Hematopoietic multipotent progenitor cell (in vitro differentiated cells): ENCODE results near the gene URM1. TPM values are rescaled to one million over a fixed set of nuclear protein-coding genes. Genes with fewer than 3 reads are reported as not detected.
"Not testable (repeated sequence)": the region's sequence is repeated elsewhere in the genome, so short reads cannot be mapped to it uniquely, and the experiment has no call there.

ENCODE experiments used
- DNase-seq, 3 donors: peaks; one replicate each; pipeline ENCODE4 v3.0.0-alpha.2; 2011 to 2015; ENCODE audit warnings: low read depth in 2 of 3, low spot score in 2 of 3
- total RNA-seq: library from RNA; depleted of rRNA; stranded (reverse); fragments of >200 nt; gene quantifications from one replicate; pipeline ENCODE4 v1.2.3, GENCODE V29; 2012

The URM1 gene
- total RNA-seq, 1 donor = 28.5 TPM

GRCh38 chr9:128405077-128405779, 34.1 kb downstream of the URM1 start:
- no peak for DNase-seq

- DNase-seq = no peak
Observed at GRCh38 chr9:128405780-128406171, 34.6 kb downstream of the URM1 start.

GRCh38 chr9:128406848-128407391, 35.7 kb downstream of the URM1 start:
- no peak for DNase-seq

GRCh38 chr9:128408963-128409431, 37.8 kb downstream of the URM1 start:
- DNase-seq = no peak

- no peak for DNase-seq
Observed at GRCh38 chr9:128409450-128409849, 38.3 kb downstream of the URM1 start.

GRCh38 chr9:128409978-128410377, 38.8 kb downstream of the URM1 start:
- no peak for DNase-seq

- no peak for DNase-seq
Observed at GRCh38 chr9:128411364-128412119, 40.4 kb downstream of the URM1 start.

- peak in 2 of 3 donors; percentile 55 to 80 for DNase-seq
Observed at GRCh38 chr9:128412120-128412790, 41.1 kb downstream of the URM1 start.

- DNase-seq = not testable (repeated sequence)
Observed at GRCh38 chr9:128413728-128414127, 42.6 kb downstream of the URM1 start.

- DNase-seq = no peak
Observed at GRCh38 chr9:128414461-128414860, 43.3 kb downstream of the URM1 start.

GRCh38 chr9:128415281-128415680, 44.1 kb downstream of the URM1 start:
- DNase-seq = no peak

- no peak for DNase-seq
Observed at GRCh38 chr9:128416014-128416413, 44.8 kb downstream of the URM1 start.

GRCh38 chr9:128416432-128417019, 45.4 kb downstream of the URM1 start:
- DNase-seq = no peak

GRCh38 chr9:128419061-128419925, 48.1 kb downstream of the URM1 start:
- DNase-seq = no peak

GRCh38 chr9:128420060-128420650, 49.0 kb downstream of the URM1 start:
- peak; percentile 35 to 79 (median 75) for DNase-seq

GRCh38 chr9:128420651-128421481, 49.7 kb downstream of the URM1 start, which contains the start of gene CERCAM:
TSS of gene CERCAM (plus strand) at chr9:128420857. CDS start at chr9:128420878, 21 bp downstream.
- DNase-seq = peak in 2 of 3 donors; percentile 76 to 80

GRCh38 chr9:128421482-128421996, 50.4 kb downstream of the URM1 start:
- DNase-seq = no peak
